LNCAP (cell line): ENCODE measurements around the gene SORBS2.

Source experiments
- CTCF ChIP-seq: fragments of 450-650 bp; IDR thresholded peaks from 2 replicates; pipeline ENCODE4 v1.5.1; 2017; ENCODE audit warnings: mild to moderate bottlenecking

SORBS2 gene

GRCh38 chr4:185834088-185834487 is 22.1 kb upstream of the SORBS2 start:
- no peak for TF ChIP-seq CTCF

GRCh38 chr4:185833055-185833598 is 21.1 kb upstream of the SORBS2 start:
- no peak for TF ChIP-seq CTCF

- TF ChIP-seq CTCF = no peak
Observed at GRCh38 chr4:185831125-185831815, 19.3 kb upstream of the SORBS2 start.

GRCh38 chr4:185830263-185830994 is 18.4 kb upstream of the SORBS2 start:
- TF ChIP-seq CTCF = no peak

- TF ChIP-seq CTCF = no peak
Observed at GRCh38 chr4:185826381-185826780, 14.4 kb upstream of the SORBS2 start.

- TF ChIP-seq CTCF = no peak
Observed at GRCh38 chr4:185825737-185826136, 13.7 kb upstream of the SORBS2 start.

GRCh38 chr4:185822791-185823190 is 10.8 kb upstream of the SORBS2 start:
- TF ChIP-seq CTCF = no peak
